ENCODE results near the gene SLC25A17. TPM values are rescaled to one million over a fixed set of nuclear protein-coding genes. Genes with fewer than 3 reads are reported as not detected.

SLC25A17 gene
- total and polyA plus RNA-seq, 12 donors, result 2.5 to 8.6 (median 4.0) TPM

GRCh38 chr22:40748388-40749355, 70.5 kb downstream of the SLC25A17 start:
- no peak for TF ChIP-seq CTCF (IDR thresholded peaks at IDR 0.05)
- no peak for ATAC-seq
- Histone ChIP-seq H3K4me3 (no peak overlapping the region), H3K9me3 (peaks cover 0 to 13% (median 0%) of the 10 kb centered on the region in 11 donors), H3K36me3 (no peaks in the 10 kb centered on the region), H3K27ac (no peak overlapping the region), H3K4me1 (peaks cover 0 to 14% (median 6%) of the 10 kb centered on the region in 9 donors), H3K27me3 (no peaks in the 10 kb centered on the region)
- DNase-seq, result no peak
- WGBS, 2 donors, result 94 to 95% methylated on average over 19 of the region's 19 CpGs
- intact Hi-C loops (cut with DNase I), result no loop called here

- Histone ChIP-seq H3K36me3 (no peaks in the 10 kb centered on the region), H3K27me3 (no peaks in the 10 kb centered on the region), H3K27ac (no peak overlapping the region), H3K4me3 (no peak overlapping the region), H3K4me1 (peaks cover 0 to 14% (median 6%) of the 10 kb centered on the region in 9 donors), H3K9me3 (peaks cover 0 to 13% (median 0%) of the 10 kb centered on the region in 11 donors)
- intact Hi-C loops (cut with DNase I), result no loop called here
- ATAC-seq (no peak), DNase-seq (no peak)
- WGBS, 2 donors, result 53 to 67% methylated on average over 1 of the region's 1 CpG
- no peak for TF ChIP-seq CTCF (IDR thresholded peaks at IDR 0.05)
These were observed 71.8 kb downstream of the SLC25A17 start for GRCh38 chr22:40747361-40747760.

GRCh38 chr22:40746428-40747220, 72.5 kb downstream of the SLC25A17 start:
- DNase-seq (no peak), ATAC-seq (no peak)
- TF ChIP-seq CTCF (IDR thresholded peaks at IDR 0.05), result no peak
- Histone ChIP-seq H3K4me3 (no peak overlapping the region), H3K36me3 (no peaks in the 10 kb centered on the region), H3K27ac (no peak overlapping the region), H3K27me3 (no peaks in the 10 kb centered on the region), H3K9me3 (peaks cover 0 to 13% (median 0%) of the 10 kb centered on the region in 11 donors), H3K4me1 (peaks cover 0 to 11% (median 6%) of the 10 kb centered on the region in 9 donors)
- intact Hi-C loops (cut with DNase I), result no loop called here
- 76 to 78% methylated on average over 5 of the region's 12 CpGs for WGBS, 2 donors

GRCh38 chr22:40743768-40744167, 75.4 kb downstream of the SLC25A17 start:
- no peak overlapping the region for H3K4me3 ChIP-seq
- H3K9me3 ChIP-seq, result peaks cover 0 to 10% (median 0%) of the 10 kb centered on the region in 11 donors
- ATAC-seq (no peak), DNase-seq (no peak)
- no peak overlapping the region for H3K27ac ChIP-seq
- H3K4me1 ChIP-seq, result peaks cover 0 to 4% (median 0%) of the 10 kb centered on the region in 9 donors
- intact Hi-C loops (cut with DNase I), result no loop called here
- 95% methylated on average over 9 of the region's 9 CpGs for WGBS, 2 donors
- no peaks in the 10 kb centered on the region for H3K36me3 ChIP-seq
- TF ChIP-seq CTCF (IDR thresholded peaks at IDR 0.05), result no peak
- no peaks in the 10 kb centered on the region for H3K27me3 ChIP-seq
